Measurements from ENCODE around the gene MBD1.
A peak's percentile ranks its signal among the peaks of the same experiment; 100 is the strongest.
"Not testable (repeated sequence)": the region's sequence is repeated elsewhere in the genome, so short reads cannot be mapped to it uniquely, and the experiment has no call there.

MBD1 gene

DNA sequence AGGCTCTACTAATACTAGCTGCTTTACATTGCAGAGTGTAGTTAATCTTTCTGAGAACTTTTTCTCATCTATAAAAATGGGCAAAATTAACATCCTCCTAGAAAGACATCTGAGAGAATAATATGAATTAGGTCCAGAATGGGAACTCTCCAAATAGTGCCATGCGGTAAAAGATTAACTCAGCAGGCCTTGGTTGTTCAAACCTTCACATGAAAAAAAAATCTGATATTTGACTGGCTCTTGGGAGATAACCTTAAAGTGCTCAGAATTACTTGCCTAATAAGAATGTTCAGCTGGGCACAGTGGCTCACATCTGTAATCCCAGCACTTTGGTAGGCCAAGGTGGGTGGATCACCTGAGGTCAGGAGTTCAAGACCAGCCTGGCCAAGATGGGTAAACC, 11.7 kb upstream of the MBD1 start:
- Histone ChIP-seq H2AFZ (ENCODE audit: low read depth, low read length) (no peak overlapping the region), H3K4me1 (ENCODE audit: low read length) (peaks cover 6% of the 10 kb centered on the region), H3K79me2 (ENCODE audit: low read length) (no peaks in the 10 kb centered on the region), H3K4me2 (ENCODE audit: low read length) (no peak overlapping the region), H3K27me3 (ENCODE audit: low read depth, low read length) (no peaks in the 10 kb centered on the region), H4K20me1 (ENCODE audit: insufficient read depth, low read length) (no peaks in the 10 kb centered on the region), H3K9me3 (ENCODE audit: insufficient read depth, low read length) (no peaks in the 10 kb centered on the region), H3K9ac (ENCODE audit: low read length) (no peak overlapping the region), H3K27ac (ENCODE audit: low read length) (no peak overlapping the region), H3K36me3 (replicated peaks; ENCODE audit: low read depth, low read length) (no peaks in the 10 kb centered on the region), H3K4me3 (ENCODE audit: low read length) (no peak overlapping the region)
- TF ChIP-seq, protein P1, sequence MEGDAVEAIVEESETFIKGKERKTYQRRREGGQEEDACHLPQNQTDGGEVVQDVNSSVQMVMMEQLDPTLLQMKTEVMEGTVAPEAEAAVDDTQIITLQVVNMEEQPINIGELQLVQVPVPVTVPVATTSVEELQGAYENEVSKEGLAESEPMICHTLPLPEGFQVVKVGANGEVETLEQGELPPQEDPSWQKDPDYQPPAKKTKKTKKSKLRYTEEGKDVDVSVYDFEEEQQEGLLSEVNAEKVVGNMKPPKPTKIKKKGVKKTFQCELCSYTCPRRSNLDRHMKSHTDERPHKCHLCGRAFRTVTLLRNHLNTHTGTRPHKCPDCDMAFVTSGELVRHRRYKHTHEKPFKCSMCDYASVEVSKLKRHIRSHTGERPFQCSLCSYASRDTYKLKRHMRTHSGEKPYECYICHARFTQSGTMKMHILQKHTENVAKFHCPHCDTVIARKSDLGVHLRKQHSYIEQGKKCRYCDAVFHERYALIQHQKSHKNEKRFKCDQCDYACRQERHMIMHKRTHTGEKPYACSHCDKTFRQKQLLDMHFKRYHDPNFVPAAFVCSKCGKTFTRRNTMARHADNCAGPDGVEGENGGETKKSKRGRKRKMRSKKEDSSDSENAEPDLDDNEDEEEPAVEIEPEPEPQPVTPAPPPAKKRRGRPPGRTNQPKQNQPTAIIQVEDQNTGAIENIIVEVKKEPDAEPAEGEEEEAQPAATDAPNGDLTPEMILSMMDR (IDR thresholded peaks at IDR 0.05; ENCODE audit: low read depth, low read length) = no peak
- no peak for TF ChIP-seq EZH2phosphoT487 (IDR thresholded peaks at IDR 0.05; ENCODE audit: low read depth)

DNA sequence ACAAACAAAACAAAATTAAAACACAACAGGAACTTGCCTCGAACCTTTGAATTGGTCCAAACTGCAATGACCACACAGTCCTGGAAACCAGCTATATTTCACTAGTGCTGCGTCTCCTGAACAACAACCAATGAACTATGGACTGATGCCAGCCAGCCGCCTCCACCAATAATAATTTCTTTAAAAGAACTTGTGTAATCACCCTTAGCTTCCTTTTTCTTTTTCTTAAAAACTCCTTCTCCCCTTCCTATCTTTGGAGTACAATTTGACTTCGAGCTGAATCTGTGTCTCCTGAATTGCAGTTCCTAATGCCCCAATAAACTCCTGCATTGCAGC, 7.8 kb upstream of the MBD1 start:
- Histone ChIP-seq H3K27ac (ENCODE audit: low read length) (no peak overlapping the region), H4K20me1 (ENCODE audit: insufficient read depth, low read length) (0 out of 2 replicates have a peak, but pooled peaks cover 5% of the 10 kb centered on the region), H2AFZ (ENCODE audit: low read depth, low read length) (no peak overlapping the region), H3K36me3 (replicated peaks; ENCODE audit: low read depth, low read length) (peaks cover 23% of the 10 kb centered on the region), H3K27me3 (ENCODE audit: low read depth, low read length) (no peaks in the 10 kb centered on the region), H3K79me2 (ENCODE audit: low read length) (peaks cover 21% of the 10 kb centered on the region), H3K4me1 (ENCODE audit: low read length) (peaks cover 7% of the 10 kb centered on the region), H3K4me2 (ENCODE audit: low read length) (no peak overlapping the region), H3K9me3 (ENCODE audit: insufficient read depth, low read length) (no peaks in the 10 kb centered on the region), H3K4me3 (ENCODE audit: low read length) (no peak overlapping the region), H3K9ac (ENCODE audit: low read length) (no peak overlapping the region)
- no peak for TF ChIP-seq EZH2phosphoT487 (IDR thresholded peaks at IDR 0.05; ENCODE audit: low read depth)
- TF ChIP-seq, protein P1 (IDR thresholded peaks at IDR 0.05; ENCODE audit: low read depth, low read length) = no peak

DNA sequence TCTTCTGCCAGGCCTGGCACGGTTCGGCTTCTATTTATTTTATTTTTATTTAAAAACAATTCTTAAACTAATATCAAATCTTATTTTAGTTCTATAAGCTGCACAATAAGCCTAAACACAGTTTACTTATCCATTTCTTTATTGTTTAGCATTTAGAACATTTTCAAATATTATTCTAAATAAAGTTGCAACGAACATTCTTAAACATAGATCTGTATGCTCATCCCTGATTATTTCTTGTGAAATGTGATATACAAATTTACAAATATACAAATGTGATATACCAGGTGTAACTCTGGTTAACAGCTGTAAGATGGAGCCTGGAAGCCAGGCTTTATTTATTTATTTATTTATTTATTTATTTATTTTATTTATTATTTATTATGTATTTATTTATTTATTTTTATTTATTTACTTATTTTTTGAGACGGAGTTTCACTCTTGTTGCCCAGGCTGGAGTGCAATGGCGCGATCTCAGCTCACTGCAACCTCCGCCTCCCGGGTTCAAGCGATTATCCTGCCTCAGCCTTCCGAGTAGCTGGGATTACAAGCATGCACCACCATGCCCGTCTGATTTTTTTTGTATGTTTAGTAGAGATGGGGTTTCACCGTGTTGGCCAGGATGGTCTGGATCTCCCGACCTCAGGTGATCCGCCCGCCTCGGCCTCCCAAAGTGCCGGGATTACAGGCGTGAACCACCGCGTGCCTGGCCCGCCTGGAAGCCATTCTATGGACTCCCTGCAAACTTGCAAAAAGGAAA, 7.2 kb upstream of the MBD1 start:
- H3K27me3 ChIP-seq (ENCODE audit: low read depth, low read length); H3K9me3 ChIP-seq (ENCODE audit: insufficient read depth, low read length); H4K20me1 ChIP-seq (ENCODE audit: insufficient read depth, low read length); H3K4me1 ChIP-seq (ENCODE audit: low read length): not testable (repeated sequence)
- Histone ChIP-seq H3K4me2 (ENCODE audit: low read length) (peak overlapping the region; percentile 61), H3K27ac (ENCODE audit: low read length) (peak overlapping the region; percentile 47), H3K9ac (ENCODE audit: low read length) (peak overlapping the region; percentile 85), H3K79me2 (ENCODE audit: low read length) (peaks cover 21% of the 10 kb centered on the region), H2AFZ (ENCODE audit: low read depth, low read length) (peak overlapping the region; percentile 83), H3K4me3 (ENCODE audit: low read length) (peak overlapping the region; percentile 91), H3K36me3 (replicated peaks; ENCODE audit: low read depth, low read length) (peaks cover 28% of the 10 kb centered on the region)

DNA sequence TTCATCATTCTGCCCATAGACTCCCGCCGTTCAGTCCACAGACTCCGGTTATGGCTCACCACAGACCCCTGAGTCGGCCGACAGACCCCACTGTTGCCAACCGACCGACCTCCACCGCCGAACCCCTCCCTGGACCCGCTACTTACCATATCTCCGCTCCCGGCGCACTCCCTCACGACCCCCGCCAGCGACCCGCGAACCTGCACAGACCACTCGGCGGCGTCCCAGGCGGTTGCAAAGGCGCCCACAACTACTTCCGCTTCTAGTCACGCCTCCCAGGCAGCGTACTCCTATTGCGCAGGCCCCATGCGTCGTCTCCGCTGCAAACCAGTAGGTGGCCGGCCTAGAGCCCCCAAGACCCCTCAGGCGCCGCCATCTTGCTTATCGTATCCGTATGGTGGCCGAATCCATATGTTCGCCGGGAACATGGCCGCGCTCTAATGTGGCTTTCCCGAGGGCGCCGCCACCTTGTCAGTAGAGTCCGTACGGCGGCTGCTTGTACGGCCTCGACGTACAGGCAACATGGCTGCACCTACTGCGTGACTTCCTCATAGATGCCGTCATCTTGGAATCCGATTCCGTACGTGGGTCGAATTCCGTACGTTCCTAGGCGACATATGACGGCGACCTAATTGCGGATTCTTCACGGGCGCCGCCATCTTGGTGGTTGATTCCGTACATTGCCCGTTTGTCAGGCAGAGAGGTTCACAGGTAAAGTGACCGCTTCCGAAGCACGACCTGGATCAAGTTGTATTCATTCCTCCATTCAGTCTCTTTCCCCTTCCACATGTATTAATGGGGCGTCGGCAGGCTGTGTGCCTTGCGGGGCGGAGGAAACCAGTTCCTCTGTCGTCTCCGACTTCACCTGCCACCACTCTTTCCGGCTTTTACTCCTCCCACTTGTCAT, 6.4 kb upstream of the MBD1 start, which contains the start of gene CXXC1:
Gene CXXC1 (minus strand): TSS at position 252 of the 907 bp plus-strand sequence. CDS start 103 bp downstream, at position 149.
- Histone ChIP-seq H3K27me3 (ENCODE audit: low read depth, low read length) (no peaks in the 10 kb centered on the region), H2AFZ (ENCODE audit: low read depth, low read length) (peak within 1 kb of the TSS; percentile 83), H3K4me2 (ENCODE audit: low read length) (peak within 1 kb of the TSS; percentile 79), H3K4me1 (ENCODE audit: low read length) (peaks cover 7% of the 10 kb centered on the region), H3K27ac (ENCODE audit: low read length) (peak within 1 kb of the TSS; percentile 47), H3K4me3 (ENCODE audit: low read length) (peak within 1 kb of the TSS; percentile 91), H3K36me3 (replicated peaks; ENCODE audit: low read depth, low read length) (peaks cover 36% of the 10 kb centered on the region), H4K20me1 (ENCODE audit: insufficient read depth, low read length) (0 out of 2 replicates have a peak, but pooled peaks cover 5% of the 10 kb centered on the region), H3K9ac (ENCODE audit: low read length) (peak within 1 kb of the TSS; percentile 85), H3K79me2 (ENCODE audit: low read length) (peaks cover 21% of the 10 kb centered on the region), H3K9me3 (ENCODE audit: insufficient read depth, low read length) (no peaks in the 10 kb centered on the region)
- TF ChIP-seq EZH2phosphoT487 (IDR thresholded peaks at IDR 0.05; ENCODE audit: low read depth) = no peak
- TF ChIP-seq, protein P1 (IDR thresholded peaks at IDR 0.05; ENCODE audit: low read depth, low read length) = peak; percentile 78
